Skeletal muscle tissue (tissue), 4 donors: ENCODE data around the gene CEACAM16. TPM values are rescaled to one million over a fixed set of nuclear protein-coding genes. Genes with fewer than 3 reads are reported as not detected.
"Not testable (repeated sequence)": the region's sequence is repeated elsewhere in the genome, so short reads cannot be mapped to it uniquely, and the experiment has no call there.

Source experiments
- H3K27ac ChIP-seq: one replicate; pipeline ENCODE4 v1.7.0; 2013; ENCODE audit warnings: mild to moderate bottlenecking, low read depth, low read length, inconsistent platforms
- H3K27me3 ChIP-seq, 3 donors: one replicate each; pipeline ENCODE4 v1.7.0; 2013; ENCODE audit warnings: low read length in 3 of 3; ENCODE audit not compliant: control insufficient read depth in 3 of 3, insufficient read depth in 3 of 3
- H3K36me3 ChIP-seq, 3 donors: one replicate each; pipeline ENCODE4 v1.7.0; 2013; ENCODE audit warnings: low read length in 3 of 3; ENCODE audit not compliant: control insufficient read depth in 3 of 3, insufficient read depth in 3 of 3
- H3K4me1 ChIP-seq, 3 donors: one replicate each; pipeline ENCODE4 v1.7.0; 2013; ENCODE audit warnings: low read length in 3 of 3, mild to moderate bottlenecking in 3 of 3; ENCODE audit not compliant: control insufficient read depth in 3 of 3, insufficient read depth in 3 of 3
- H3K4me3 ChIP-seq, 3 donors: one replicate each; pipeline ENCODE4 v1.7.0; 2013; ENCODE audit warnings: low read length in 3 of 3
- H3K9ac ChIP-seq, 3 donors: one replicate each; pipeline ENCODE4 v1.7.0; 2013; ENCODE audit warnings: low read length in 3 of 3, mild to moderate bottlenecking in 3 of 3, moderate library complexity in 2 of 3, low read depth in 1 of 3
- H3K9me3 ChIP-seq, 3 donors: one replicate each; pipeline ENCODE4 v1.7.0; 2013; ENCODE audit warnings: low read length in 3 of 3; ENCODE audit not compliant: control insufficient read depth in 3 of 3
- total RNA-seq: library from RNA; depleted of rRNA; stranded (reverse); fragments of >200 nt; gene quantifications from one replicate; pipeline ENCODE4 v1.2.3, GENCODE V29; 2014
- donor health status: Osteomylitis.

CEACAM16 gene
- total RNA-seq, 1 donor from 2014 or later, result 1.0 TPM

GRCh38 chr19:44701228-44701627 lies 2.3 kb downstream of the CEACAM16 start:
- Histone ChIP-seq H3K4me1 (peaks cover 6 to 8% (median 7%) of the 10 kb centered on the region in 3 donors), H3K27me3 (peaks cover 0 to 4% (median 0%) of the 10 kb centered on the region in 3 donors), H3K27ac (no peak overlapping the region), H3K9me3 (no peaks in the 10 kb centered on the region), H3K36me3 (no peaks in the 10 kb centered on the region), H3K9ac (no peak overlapping the region), H3K4me3 (no peak overlapping the region)

GRCh38 chr19:44702551-44703176 lies 3.7 kb downstream of the CEACAM16 start:
- Histone ChIP-seq H3K36me3 (no peaks in the 10 kb centered on the region), H3K9ac (no peak overlapping the region), H3K4me1 (peaks cover under 1 to 11% (median 6%) of the 10 kb centered on the region in 3 donors), H3K4me3 (no peak overlapping the region), H3K27me3 (peaks cover 0 to 4% (median 0%) of the 10 kb centered on the region in 3 donors), H3K27ac (no peak overlapping the region), H3K9me3 (no peaks in the 10 kb centered on the region)

GRCh38 chr19:44703336-44704078 lies 4.6 kb downstream of the CEACAM16 start:
- no peaks in the 10 kb centered on the region for H3K9me3 ChIP-seq
- H3K27ac ChIP-seq, result no peak overlapping the region
- H3K4me3 ChIP-seq, result no peak overlapping the region
- peaks cover 0 to 11% (median 6%) of the 10 kb centered on the region in 3 donors for H3K4me1 ChIP-seq
- H3K9ac ChIP-seq, result no peak overlapping the region
- H3K27me3 ChIP-seq, result peaks cover 0 to 4% (median 0%) of the 10 kb centered on the region in 3 donors
- H3K36me3 ChIP-seq, result no peaks in the 10 kb centered on the region

- Histone ChIP-seq H3K36me3 (no peaks in the 10 kb centered on the region), H3K27ac (no peak overlapping the region), H3K27me3 (peaks cover 0 to 4% (median 0%) of the 10 kb centered on the region in 3 donors), H3K4me3 (no peak overlapping the region), H3K4me1 (peaks cover 0 to 11% (median 6%) of the 10 kb centered on the region in 3 donors), H3K9ac (no peak overlapping the region), H3K9me3 (no peaks in the 10 kb centered on the region)
Observed at GRCh38 chr19:44704982-44705381, 6.0 kb downstream of the CEACAM16 start.

- H3K27ac ChIP-seq, result no peak overlapping the region
- no peak overlapping the region for H3K4me3 ChIP-seq
- no peaks in the 10 kb centered on the region for H3K9me3 ChIP-seq
- H3K9ac ChIP-seq, result no peak overlapping the region
- peaks cover 0 to 4% (median 0%) of the 10 kb centered on the region in 3 donors for H3K27me3 ChIP-seq
- H3K4me1 ChIP-seq, result peaks cover 0 to 11% (median 6%) of the 10 kb centered on the region in 3 donors
- H3K36me3 ChIP-seq, result no peaks in the 10 kb centered on the region
Observed at GRCh38 chr19:44705502-44706010, 6.6 kb downstream of the CEACAM16 start.

- peaks cover 0 to 4% (median 0%) of the 10 kb centered on the region in 3 donors for H3K27me3 ChIP-seq
- H3K9me3 ChIP-seq, result no peaks in the 10 kb centered on the region
- H3K4me3 ChIP-seq, result no peak overlapping the region
- no peak overlapping the region for H3K9ac ChIP-seq
- H3K36me3 ChIP-seq, result no peaks in the 10 kb centered on the region
- H3K27ac ChIP-seq, result no peak overlapping the region
- H3K4me1 ChIP-seq, result peaks cover 0 to 11% (median 6%) of the 10 kb centered on the region in 3 donors
Observed at GRCh38 chr19:44706506-44707236, 7.7 kb downstream of the CEACAM16 start.

- H3K4me1 ChIP-seq, result peaks cover 0 to 11% (median 6%) of the 10 kb centered on the region in 3 donors
- no peak overlapping the region for H3K27ac ChIP-seq
- H3K36me3 ChIP-seq, result no peaks in the 10 kb centered on the region
- H3K27me3 ChIP-seq, result peaks cover 0 to under 1% (median 0%) of the 10 kb centered on the region in 3 donors
- no peak overlapping the region for H3K9ac ChIP-seq
- no peaks in the 10 kb centered on the region for H3K9me3 ChIP-seq
- H3K4me3 ChIP-seq, result no peak overlapping the region
Observed at GRCh38 chr19:44707794-44708193, 8.8 kb downstream of the CEACAM16 start.

- H3K4me1 ChIP-seq, result peaks cover 0 to 11% (median 6%) of the 10 kb centered on the region in 3 donors
- no peak overlapping the region for H3K9ac ChIP-seq
- no peaks in the 10 kb centered on the region for H3K36me3 ChIP-seq
- H3K4me3 ChIP-seq, result no peak overlapping the region
- H3K27ac ChIP-seq, result no peak overlapping the region
- no peaks in the 10 kb centered on the region for H3K9me3 ChIP-seq
- H3K27me3 ChIP-seq, result no peaks in the 10 kb centered on the region
Observed at GRCh38 chr19:44708940-44709339, 10.0 kb downstream of the CEACAM16 start.

- not testable (repeated sequence) for H3K4me3 ChIP-seq, H3K9ac ChIP-seq, H3K27ac ChIP-seq, H3K27me3 ChIP-seq, H3K36me3 ChIP-seq, H3K9me3 ChIP-seq
- H3K4me1 ChIP-seq, result peaks cover 0 to 11% (median 6%) of the 10 kb centered on the region in 3 donors
Observed at GRCh38 chr19:44709434-44710266, 10.7 kb downstream of the CEACAM16 start.
